Activated effector memory CD4-positive, alpha-beta T cell treated with anti-CD3 and anti-CD28 coated beads, Interleukin-2, amount 50 U/mL, for 16 hours (primary cell): ENCODE measurements around the gene SUFU.

Experiments used
- DNase-seq: peaks from one replicate; pipeline ENCODE4 v3.0.0-alpha.2; 2020

Gene SUFU

DNA sequence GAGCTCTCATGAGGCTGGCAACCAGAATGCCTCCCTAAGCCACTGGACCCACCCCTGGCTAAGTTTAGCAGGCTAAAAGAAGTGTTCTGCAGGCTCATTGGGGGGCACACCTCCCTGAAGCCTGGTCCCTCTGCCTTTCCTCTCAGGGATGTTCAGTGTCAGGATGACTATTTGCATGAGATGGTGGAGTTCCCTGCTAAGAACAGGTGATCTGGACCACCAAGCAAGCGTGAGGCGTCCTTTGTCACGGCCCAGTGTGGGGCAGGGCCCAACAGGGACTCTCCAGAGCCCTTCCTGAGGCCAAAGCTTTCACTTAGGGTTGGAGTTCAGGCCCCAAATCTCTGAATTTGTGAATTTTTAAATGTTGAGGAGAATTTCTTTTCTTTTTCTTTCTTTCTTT, 12.0 kb downstream of the SUFU start:
- DNase-seq = peak; percentile 43

- DNase-seq = peak; percentile 37
Measured at GRCh38 chr10:102517553-102517952, 13.8 kb downstream of the SUFU start.

DNA sequence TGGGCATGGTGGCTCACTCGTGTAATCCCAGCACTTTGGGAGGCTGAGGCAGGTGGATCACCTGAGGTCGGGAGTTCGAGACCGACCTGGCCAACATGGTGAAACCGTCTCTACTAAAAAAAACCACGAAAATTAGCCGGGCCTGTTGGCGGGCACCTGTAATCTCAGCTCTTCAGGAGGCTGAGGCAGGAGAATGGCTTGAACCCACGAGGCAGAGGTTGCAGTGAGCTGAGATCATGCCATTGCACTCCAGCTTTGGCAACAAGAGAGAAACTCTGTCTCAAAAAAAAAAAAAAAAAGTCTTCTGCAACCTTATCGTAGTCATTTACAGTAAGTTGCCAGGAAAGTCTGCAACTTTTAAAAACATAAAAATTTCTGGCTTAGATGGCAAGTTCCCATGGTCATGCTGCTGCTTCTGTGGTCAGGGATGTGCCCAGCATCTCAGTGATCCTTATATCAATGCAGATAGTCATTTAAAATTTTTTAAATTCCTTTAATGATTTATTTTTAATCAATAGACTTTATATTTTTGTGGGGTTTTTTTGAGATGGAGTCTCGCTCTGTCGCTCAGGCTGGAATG, 15.6 kb downstream of the SUFU start:
- DNase-seq = peak; percentile 52

DNA sequence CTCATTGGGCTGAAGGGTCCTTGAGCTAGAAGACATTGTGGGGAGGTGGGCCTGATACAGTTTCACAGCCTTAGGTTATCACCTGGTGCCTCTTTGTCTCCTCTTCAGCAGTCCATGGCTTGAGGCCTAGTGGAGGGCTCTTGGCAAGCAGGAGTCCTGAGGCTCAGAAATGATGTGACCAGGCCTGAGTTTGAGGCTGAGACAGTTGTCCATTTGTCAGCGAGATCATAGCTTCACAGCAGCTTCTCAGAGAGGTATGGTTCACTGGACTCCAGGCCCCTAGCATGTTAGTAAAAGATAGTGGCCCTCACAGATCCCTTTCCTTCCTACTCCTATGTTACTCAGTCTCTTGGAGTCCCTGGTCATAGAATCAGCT, 19.1 kb downstream of the SUFU start:
- no peak for DNase-seq

GRCh38 chr10:102523250-102524029, 19.7 kb downstream of the SUFU start:
- peak; percentile 39 for DNase-seq

DNA sequence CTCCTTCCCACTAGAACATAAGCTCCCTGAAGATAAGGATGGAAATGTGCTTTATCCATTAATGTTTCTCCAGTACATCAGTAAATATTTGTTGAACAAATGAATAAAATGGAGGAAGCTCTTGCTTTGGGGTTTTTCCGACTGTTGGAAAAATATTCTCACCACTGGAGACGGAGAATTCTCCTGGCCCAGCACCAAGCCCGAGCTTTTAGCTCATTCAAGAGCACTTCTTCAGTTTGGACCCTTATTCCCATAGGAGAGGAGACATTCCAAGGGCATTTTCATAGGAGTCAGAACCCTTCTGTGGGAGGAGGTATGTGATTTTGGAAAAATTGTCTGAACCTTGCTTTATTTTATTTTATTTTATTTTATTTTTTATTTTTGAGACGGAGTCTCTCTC, 21.0 kb downstream of the SUFU start:
- no peak for DNase-seq

GRCh38 chr10:102527546-102527945, 23.8 kb downstream of the SUFU start:
- DNase-seq = no peak

DNA sequence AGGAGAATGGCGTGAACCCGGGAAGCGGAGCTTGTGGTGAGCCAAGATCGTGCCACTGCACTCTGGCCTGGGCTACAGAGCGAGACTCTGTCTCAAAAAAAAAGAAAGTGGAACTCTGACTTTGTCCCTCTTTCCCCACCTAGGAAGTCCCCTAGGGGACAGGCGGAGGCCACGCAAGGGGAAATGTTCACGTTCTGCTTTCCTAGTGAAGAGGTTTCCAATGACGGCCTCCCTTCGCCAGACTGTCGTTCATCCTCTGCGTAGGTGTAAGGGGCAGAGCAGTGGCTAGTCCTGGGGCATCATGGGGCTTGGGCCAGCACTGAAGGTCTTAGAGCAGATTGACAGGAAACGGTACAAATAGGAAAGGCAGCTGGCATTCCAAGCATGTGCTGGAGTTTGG, 30.6 kb downstream of the SUFU start:
- peak; percentile 50 for DNase-seq

DNA sequence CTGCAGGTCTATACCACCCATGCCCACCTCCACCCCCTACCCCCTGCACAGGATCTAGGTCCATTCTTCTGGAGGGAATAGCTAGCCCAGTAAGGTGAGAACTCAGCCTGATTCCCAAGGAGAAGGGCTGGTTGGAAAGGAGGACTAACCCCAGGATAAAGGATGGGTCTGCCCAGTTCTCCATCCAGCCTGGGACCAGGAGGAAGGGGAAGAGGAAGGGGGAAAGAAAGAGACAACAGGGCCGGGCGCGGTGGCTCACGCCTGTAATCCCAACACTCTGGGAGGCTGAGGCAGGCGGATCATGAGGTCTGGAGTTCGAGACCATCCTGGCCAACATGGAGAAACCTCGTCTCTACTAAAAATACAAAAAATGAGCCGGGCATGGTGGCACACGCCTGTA, 31.2 kb downstream of the SUFU start:
- DNase-seq = peak; percentile 44

DNA sequence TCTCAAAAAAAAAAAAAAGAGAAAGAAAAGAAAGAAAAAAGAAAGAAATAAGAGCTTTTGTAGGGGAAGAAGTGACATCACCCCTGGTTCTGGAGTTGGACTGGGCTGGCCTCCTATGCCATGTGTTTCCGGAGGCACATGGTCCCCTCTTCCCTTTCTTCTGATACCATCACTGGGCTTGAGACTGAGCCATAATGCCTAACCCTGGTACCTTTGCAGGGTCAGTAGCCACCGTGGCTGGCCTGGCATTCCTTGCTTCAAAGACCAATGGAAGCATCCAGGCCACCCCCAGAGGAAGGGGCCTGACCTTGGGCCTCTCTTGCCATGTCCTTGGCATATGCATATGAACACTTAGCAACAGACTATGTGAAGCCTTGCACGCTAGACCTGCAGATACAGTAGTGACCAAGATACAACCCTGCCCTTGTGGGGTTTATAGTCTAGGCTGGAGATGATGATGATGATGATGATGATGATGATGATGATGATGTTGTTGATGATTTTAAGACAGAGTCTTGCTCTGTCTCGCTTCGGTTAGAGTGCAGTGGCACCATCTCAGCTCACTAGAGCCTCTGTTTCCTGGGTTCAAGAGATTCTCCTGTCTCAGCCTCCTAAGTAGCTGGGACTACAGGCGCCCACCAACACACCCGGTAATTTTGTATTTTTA, 31.8 kb downstream of the SUFU start:
- DNase-seq = peak; percentile 55

DNA sequence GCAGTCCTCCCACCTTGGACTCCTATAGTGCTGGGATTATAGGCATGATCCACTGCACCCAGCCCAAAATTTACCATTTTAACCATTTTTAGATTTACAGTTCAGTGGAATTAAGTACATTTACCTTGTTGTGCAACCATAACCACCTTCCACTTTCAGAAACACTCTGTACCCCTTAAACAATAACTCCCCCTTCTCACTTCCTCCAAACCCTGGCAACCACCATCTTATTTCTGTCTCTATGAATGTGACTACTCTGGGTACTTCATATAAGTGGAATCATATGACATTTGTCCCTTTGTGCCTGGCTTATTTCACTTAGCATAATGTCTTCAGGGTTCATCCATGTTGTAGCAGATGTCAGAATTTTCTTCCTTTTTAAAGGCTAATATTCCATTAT, 33.6 kb downstream of the SUFU start:
- no peak for DNase-seq

DNA sequence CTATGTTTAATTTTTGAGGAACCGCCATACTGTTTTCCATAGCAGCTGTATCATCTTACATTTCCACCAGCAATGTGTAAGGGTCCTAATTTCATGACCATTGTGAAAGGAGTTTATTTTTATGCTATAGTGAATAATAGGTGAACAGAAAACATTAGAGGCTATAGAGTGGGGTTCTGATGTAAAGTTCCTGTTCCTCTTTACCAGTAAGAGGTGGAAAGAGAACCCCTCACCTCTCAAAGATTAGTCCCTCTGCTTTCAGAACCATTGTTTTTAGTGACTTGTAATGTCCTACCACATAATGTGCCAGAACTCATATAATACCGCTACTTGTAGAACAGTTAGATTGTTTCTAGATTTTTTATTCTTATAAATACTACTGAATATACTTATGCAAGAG, 34.2 kb downstream of the SUFU start:
- no peak for DNase-seq

- DNase-seq = peak; percentile 30
Measured at GRCh38 chr10:102538811-102539210, 35.0 kb downstream of the SUFU start.

DNA sequence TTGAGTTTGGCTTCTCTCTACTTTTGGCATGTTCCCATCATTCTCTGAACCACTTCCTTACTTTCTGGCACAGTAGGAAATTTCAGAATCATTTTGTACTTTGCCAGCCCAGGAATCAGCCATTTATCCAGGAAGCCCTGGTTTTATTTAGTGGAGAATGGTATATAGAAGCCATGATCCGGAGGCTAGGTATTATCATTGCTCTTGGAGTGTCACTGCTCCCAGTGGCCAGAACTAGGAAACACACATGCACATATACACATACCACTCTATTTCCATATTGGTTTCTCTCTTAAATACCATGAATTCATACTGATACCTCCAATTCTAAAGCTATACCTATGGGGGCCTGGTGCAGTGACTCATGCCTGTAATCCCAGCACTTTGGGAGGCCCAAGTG, 36.3 kb downstream of the SUFU start:
- DNase-seq = peak; percentile 27

DNA sequence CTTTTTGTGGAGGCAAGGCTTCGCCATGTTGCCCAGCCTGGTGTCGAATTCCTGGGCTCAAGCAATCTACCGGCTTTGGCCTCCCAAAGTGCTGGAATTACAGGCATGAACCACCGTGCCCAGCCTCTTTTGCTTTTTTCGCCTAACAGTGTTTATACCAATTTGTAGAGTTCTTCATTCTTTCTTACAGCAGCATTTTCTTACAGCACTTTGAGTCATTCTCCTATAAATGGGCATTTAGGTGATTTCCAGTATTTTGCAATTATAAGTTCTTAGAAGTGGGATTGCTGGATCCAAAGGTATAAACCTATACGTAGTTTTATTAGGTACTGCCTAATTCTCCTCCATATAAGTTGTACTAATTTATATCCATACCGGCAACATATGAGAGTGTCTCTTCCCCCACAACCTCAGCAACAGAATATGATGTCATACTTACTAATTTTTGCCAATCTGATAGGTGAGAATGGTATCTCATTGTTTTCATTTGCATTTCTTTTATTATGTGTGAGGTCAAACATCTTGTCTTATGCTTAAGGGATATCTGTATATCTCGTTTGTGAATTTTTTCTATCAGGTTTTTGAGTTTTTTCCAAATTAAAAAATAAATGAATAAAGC, 39.1 kb downstream of the SUFU start:
- peak; percentile 24 for DNase-seq

DNA sequence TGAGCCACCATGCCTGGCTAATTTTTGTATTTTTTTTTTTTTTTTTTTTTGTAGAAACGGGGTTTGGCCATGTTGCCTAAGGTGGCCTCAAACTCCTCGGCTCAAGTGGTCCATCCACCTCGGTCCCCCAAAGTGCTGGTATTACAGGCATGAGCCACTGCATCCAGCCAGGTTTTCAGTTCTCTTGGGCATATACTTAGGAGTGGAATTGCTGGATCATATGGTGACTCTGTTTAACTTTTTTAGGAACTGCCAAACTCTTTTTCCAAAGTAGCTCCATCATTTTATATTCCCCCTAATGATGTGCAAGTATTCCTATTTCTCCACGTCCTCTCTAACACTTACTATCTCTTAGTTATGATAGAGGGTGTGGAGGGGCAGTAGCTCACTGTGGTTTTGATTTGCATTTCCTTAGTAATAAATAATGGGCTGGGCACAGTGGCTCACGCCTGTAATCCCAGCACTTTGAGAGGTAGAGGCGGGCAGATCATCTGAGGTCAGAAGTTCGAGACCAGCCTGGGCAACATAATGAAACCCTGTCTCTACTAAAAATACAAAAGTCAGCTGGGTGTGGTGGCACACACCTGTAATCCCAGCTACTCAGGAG, 41.6 kb downstream of the SUFU start:
- no peak for DNase-seq

DNA sequence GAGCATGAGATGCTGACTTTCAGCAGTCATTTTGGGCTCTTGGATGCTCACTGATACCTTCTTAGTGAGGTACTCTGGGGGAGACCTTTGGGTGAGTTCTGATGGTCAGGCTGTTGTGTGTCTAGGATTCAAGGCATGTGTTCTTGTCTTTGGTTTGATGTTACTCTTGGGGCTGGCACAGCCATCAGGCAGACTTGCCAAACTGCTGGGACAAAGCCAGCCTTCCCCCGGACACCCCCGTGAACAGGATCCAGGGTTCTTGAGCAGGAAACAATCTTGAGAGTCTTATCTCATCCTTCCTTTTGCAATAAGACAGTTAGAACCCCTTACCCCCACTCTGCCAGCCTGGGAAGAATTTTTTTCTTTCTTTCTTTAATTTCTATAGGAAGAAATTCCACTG, 42.2 kb downstream of the SUFU start:
- no peak for DNase-seq

- DNase-seq = peak; percentile 24
Measured at GRCh38 chr10:102546606-102547320, 43.0 kb downstream of the SUFU start.

DNA sequence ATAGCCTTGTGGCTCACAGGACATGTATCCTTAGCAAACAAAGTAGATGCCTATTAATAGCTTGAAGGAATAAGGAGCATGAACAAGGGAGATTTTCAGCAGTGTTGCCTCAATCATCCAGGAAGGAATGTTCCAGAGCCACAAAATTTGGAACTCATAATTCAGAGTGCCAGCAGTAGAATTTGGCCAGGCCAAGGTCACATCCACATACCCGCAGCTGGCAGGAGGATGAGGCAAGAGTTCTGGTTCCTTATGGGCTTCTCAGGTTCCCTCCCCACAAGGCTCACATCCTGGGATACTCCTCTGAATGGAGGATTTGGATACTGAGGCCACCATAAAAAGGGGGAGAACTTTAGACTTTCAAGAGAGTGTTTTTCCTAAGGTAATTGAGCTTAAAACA, 45.8 kb downstream of the SUFU start:
- DNase-seq = no peak

DNA sequence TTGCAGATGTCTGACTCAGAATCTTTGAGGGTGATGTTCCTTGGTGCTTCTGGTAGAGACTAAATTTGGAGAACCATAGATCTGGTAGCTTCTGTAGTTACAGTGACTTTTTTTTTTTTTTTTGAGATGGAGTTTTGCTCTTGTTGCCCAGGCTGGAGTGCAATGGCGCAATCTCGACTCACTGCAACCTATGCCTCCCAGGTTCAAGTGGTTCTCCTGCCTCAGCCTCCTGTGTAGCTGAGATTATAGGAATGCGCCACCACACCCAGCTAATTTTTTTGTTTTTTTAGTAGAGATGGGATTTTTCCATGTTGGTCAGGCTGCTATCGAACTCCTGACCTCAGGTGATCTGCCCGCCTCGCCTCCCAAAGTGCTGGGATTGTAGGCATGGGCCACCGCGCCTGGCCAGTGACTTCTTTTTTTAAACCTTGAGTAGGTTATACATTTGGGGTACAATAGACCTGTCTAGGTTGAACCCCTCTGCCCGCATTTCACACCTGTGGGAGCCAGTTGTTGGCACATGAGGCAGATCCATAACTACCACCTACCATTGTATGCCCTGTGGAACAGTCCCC, 47.0 kb downstream of the SUFU start:
- peak; percentile 17 for DNase-seq

DNA sequence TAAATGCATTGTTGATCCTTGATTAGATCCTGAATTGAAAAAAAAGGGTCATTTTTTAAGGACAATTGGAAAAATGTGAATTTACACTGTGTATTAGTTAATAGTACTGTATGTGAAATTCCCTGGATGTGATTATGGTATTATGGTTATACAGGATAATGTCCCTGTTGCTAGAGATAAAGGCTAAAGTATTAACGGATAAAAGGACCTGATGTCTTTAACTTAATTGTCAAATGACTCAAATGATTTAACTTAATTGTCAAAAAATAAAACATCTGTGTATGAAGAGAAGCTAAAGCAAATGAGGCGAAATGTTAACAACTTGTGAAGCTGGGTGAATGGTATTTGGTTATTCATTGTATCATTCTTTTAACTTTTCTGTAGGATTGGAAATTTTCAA, 48.8 kb downstream of the SUFU start:
- DNase-seq = no peak

DNA sequence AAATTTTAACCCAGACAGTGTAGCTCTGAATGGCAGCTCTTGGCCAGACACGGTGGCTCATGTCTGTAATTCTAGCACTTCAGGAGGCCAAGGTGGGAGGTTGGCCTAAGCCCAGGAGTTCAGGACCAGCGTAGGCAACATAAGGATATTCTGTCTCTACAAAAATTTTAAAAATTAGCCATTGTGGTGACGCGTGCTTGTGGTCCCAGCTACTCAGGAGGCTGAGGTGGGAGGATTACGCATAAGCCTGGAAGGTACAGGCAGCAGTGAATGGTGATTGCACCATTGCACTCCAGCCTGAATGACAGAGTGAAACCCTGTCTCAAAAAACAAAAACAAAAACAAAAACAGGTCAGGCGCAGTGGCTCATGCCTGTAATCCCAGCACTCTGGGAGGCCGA, 50.0 kb downstream of the SUFU start:
- peak; percentile 21 for DNase-seq
